OCI-LY1 (cell line): ENCODE results near the gene GRIN3B.
"Not testable (repeated sequence)": the region's sequence is repeated elsewhere in the genome, so short reads cannot be mapped to it uniquely, and the experiment has no call there.

ENCODE experiments used
- H2AFZ ChIP-seq: fragments of 200-600 bp; sonication (generic), shearing (Covaris generic); 2 replicates; pipeline ENCODE4 v1.6.0; 2014; ENCODE audit warnings: antibody characterized with exemption, mild to moderate bottlenecking, low read length
- H3F3A ChIP-seq: fragments of 200-600 bp; sonication (generic), shearing (Covaris generic); 2 replicates; pipeline ENCODE4 v1.6.0; 2014; ENCODE audit warnings: mild to moderate bottlenecking, antibody characterized with exemption, low read length, moderate library complexity; ENCODE audit not compliant: insufficient read depth
- H3K27ac ChIP-seq: fragments of 200-600 bp; sonication (generic); 2 replicates; pipeline ENCODE4 v1.5.1; 2014; ENCODE audit warnings: low read length, mixed run types, mild to moderate bottlenecking, low read depth; ENCODE audit not compliant: poor library complexity, severe bottlenecking
- H3K27me3 ChIP-seq: fragments of 200-600 bp; sonication (generic); 2 replicates; pipeline ENCODE4 v1.6.0; 2014; ENCODE audit warnings: antibody characterized with exemption, mild to moderate bottlenecking, low read length, moderate library complexity; ENCODE audit not compliant: insufficient read depth
- H3K36me3 ChIP-seq: fragments of 200-600 bp; sonication (generic); 2 replicates; pipeline ENCODE4 v1.6.1; 2014; ENCODE audit warnings: mild to moderate bottlenecking, antibody characterized with exemption, low read length, moderate library complexity, mixed read lengths; ENCODE audit not compliant: insufficient read depth
- H3K4me1 ChIP-seq: fragments of 200-600 bp; sonication (generic); 2 replicates; pipeline ENCODE4 v1.5.1; 2014; ENCODE audit warnings: mild to moderate bottlenecking, low read length, moderate library complexity; ENCODE audit not compliant: insufficient read depth, severe bottlenecking
- H3K4me2 ChIP-seq: fragments of 200-600 bp; sonication (generic), shearing (Covaris generic); 2 replicates; pipeline ENCODE4 v1.6.1; 2014; ENCODE audit warnings: low read length
- H3K4me3 ChIP-seq: fragments of 200-600 bp; sonication (generic); 2 replicates; pipeline ENCODE4 v1.5.1; 2014; ENCODE audit warnings: low read length, low read depth, mild to moderate bottlenecking, mixed read lengths; ENCODE audit not compliant: poor library complexity, severe bottlenecking
- H3K79me2 ChIP-seq: fragments of 200-600 bp; shearing (Covaris generic); 2 replicates; pipeline ENCODE4 v1.6.1; 2016; ENCODE audit warnings: mixed run types, low read length, mixed read lengths; ENCODE audit not compliant: insufficient read depth
- H3K9ac ChIP-seq: fragments of 200-600 bp; sonication (generic), shearing (Covaris generic); 2 replicates; pipeline ENCODE4 v1.6.1; 2014; ENCODE audit warnings: mild to moderate bottlenecking, low read length, mixed read lengths
- H3K9me2 ChIP-seq: fragments of 200-600 bp; sonication (generic), shearing (Covaris generic); 2 replicates; pipeline ENCODE4 v1.6.1; 2014; ENCODE audit warnings: low read depth, mild to moderate bottlenecking, low read length, mixed read lengths
- H3K9me3 ChIP-seq: fragments of 200-600 bp; shearing (Covaris generic); 2 replicates; pipeline ENCODE4 v1.6.1; 2014; ENCODE audit warnings: low read length, mixed read lengths
- H4K20me1 ChIP-seq: fragments of 200-600 bp; sonication (generic), shearing (Covaris generic); 2 replicates; pipeline ENCODE4 v1.6.0; 2016; ENCODE audit warnings: mild to moderate bottlenecking, low read length; ENCODE audit not compliant: insufficient read depth
- CTCF ChIP-seq: fragments of 200-600 bp; sonication (generic), shearing (Covaris generic); IDR thresholded peaks from 2 replicates; pipeline ENCODE4 v1.5.1; 2017; ENCODE audit warnings: mild to moderate bottlenecking, antibody characterized with exemption, low read length, moderate library complexity, mixed read lengths
- EZH2 ChIP-seq: fragments of 200-600 bp; sonication (generic), shearing (Covaris generic); IDR thresholded peaks from 2 replicates; pipeline ENCODE4 v1.8.0; 2017; ENCODE audit warnings: borderline replicate concordance, mixed run types, mild to moderate bottlenecking, antibody characterized with exemption, low read length, moderate library complexity, mixed read lengths

Gene GRIN3B

GRCh38 chr19:1019980-1020867 is 20.0 kb downstream of the GRIN3B start:
- H3K9ac ChIP-seq, result peak overlapping the region; percentile 99
- peak overlapping the region; percentile 75 for H3K27ac ChIP-seq
- no peaks in the 10 kb centered on the region for H3K9me2 ChIP-seq
- no peaks in the 10 kb centered on the region for H4K20me1 ChIP-seq
- H2AFZ ChIP-seq, result no peak overlapping the region
- H3K4me3 ChIP-seq, result peak overlapping the region; percentile 99
- peaks cover 51% of the 10 kb centered on the region for H3K79me2 ChIP-seq
- H3K4me1 ChIP-seq, result peaks cover 61% of the 10 kb centered on the region
- peaks cover 7% of the 10 kb centered on the region; the same call in 1 of the 2 replicates for H3K36me3 ChIP-seq
- H3K4me2 ChIP-seq, result peak overlapping the region; percentile 99
- TF ChIP-seq EZH2, result no peak
- TF ChIP-seq CTCF, result no peak
- no peaks in the 10 kb centered on the region for H3K27me3 ChIP-seq
- peaks cover 5% of the 10 kb centered on the region for H3F3A ChIP-seq
- no peaks in the 10 kb centered on the region for H3K9me3 ChIP-seq

- no peak within 1 kb of the TSS for H2AFZ ChIP-seq
- peaks cover 56% of the 10 kb centered on the region for H3K4me1 ChIP-seq
- H3K79me2 ChIP-seq, result peaks cover 44% of the 10 kb centered on the region
Measured at GRCh38 chr19:1020868-1021425, 20.7 kb downstream of the GRIN3B start, which contains the start of gene TMEM259. TSS of gene TMEM259 (minus strand) at chr19:1021123. CDS start at chr19:1020996, 127 bp downstream.

GRCh38 chr19:1023883-1024188 is 23.6 kb downstream of the GRIN3B start:
- H3K9me2 ChIP-seq, H3K27me3 ChIP-seq, H3K9ac ChIP-seq, H3K9me3 ChIP-seq, H2AFZ ChIP-seq, H3K36me3 ChIP-seq, H3F3A ChIP-seq, H4K20me1 ChIP-seq, H3K4me3 ChIP-seq, H3K4me2 ChIP-seq: not testable (repeated sequence)
- Histone ChIP-seq H3K79me2 (peaks cover 27% of the 10 kb centered on the region), H3K4me1 (peaks cover 37% of the 10 kb centered on the region), H3K27ac (peak overlapping the region; percentile 1)

More at GRCh38 chr19:1020868-1021425, 20.7 kb downstream of the GRIN3B start, which contains the start of gene TMEM259:
- Histone ChIP-seq H3K4me3 (peak within 1 kb of the TSS; percentile 99), H3K27ac (peak within 1 kb of the TSS; percentile 86), H3F3A (peaks cover 5% of the 10 kb centered on the region), H3K27me3 (no peaks in the 10 kb centered on the region), H3K36me3 (peaks cover 3% of the 10 kb centered on the region; the same call in 1 of the 2 replicates), H3K9me2 (no peaks in the 10 kb centered on the region), H3K4me2 (peak within 1 kb of the TSS; percentile 99), H3K9me3 (no peaks in the 10 kb centered on the region), H3K9ac (peak within 1 kb of the TSS; percentile 99), H4K20me1 (no peaks in the 10 kb centered on the region)
- TF ChIP-seq EZH2, result no peak
- TF ChIP-seq CTCF, result no peak

DNA sequence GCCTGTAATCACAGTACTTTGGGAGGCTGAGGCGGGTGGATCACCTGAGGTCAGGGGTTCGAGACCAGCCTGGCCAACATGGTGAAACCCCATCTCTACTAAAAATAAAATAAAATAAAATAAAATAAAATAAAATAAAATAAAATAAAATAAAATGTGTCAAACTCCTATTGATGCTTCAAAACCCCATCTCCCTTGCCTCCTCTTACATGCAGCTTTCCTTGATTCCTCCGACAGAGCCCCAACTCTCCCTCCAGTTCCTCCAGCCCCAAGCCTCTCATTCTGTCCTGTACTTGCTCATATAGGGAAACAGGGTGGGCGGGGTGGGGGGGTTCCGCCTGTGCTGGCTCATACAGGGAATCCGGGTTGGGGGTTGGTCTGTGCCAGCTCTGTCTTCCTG is 24.9 kb downstream of the GRIN3B start:
- peaks cover 10% of the 10 kb centered on the region; the same call in 1 of the 2 replicates for H3K36me3 ChIP-seq
- H3K79me2 ChIP-seq, result peaks cover 15% of the 10 kb centered on the region
- H3K4me3 ChIP-seq, H3K27ac ChIP-seq, H3K9me2 ChIP-seq, H3K9me3 ChIP-seq, H3K27me3 ChIP-seq, H4K20me1 ChIP-seq, H3K4me2 ChIP-seq, H3K9ac ChIP-seq, H2AFZ ChIP-seq, H3F3A ChIP-seq: not testable (repeated sequence)
- H3K4me1 ChIP-seq, result peaks cover 37% of the 10 kb centered on the region
